Activated gamma-delta T cell (primary cell): ENCODE data around the gene CD164L2.
A peak's percentile ranks its signal among the peaks of the same experiment; 100 is the strongest.

Experiments used
- DNase-seq: peaks from one replicate; lab custom pipeline; 2025; lab: John Stamatoyannopoulos, UW

The CD164L2 gene

GRCh38 chr1:27346991-27347624 is 36.0 kb downstream of the CD164L2 start:
- no peak for DNase-seq

GRCh38 chr1:27346357-27346756 is 36.8 kb downstream of the CD164L2 start:
- DNase-seq: no peak

- no peak for DNase-seq
Observed at GRCh38 chr1:27345272-27345671, 37.9 kb downstream of the CD164L2 start.

GRCh38 chr1:27343639-27344025 is 39.5 kb downstream of the CD164L2 start:
- no peak for DNase-seq

DNA sequence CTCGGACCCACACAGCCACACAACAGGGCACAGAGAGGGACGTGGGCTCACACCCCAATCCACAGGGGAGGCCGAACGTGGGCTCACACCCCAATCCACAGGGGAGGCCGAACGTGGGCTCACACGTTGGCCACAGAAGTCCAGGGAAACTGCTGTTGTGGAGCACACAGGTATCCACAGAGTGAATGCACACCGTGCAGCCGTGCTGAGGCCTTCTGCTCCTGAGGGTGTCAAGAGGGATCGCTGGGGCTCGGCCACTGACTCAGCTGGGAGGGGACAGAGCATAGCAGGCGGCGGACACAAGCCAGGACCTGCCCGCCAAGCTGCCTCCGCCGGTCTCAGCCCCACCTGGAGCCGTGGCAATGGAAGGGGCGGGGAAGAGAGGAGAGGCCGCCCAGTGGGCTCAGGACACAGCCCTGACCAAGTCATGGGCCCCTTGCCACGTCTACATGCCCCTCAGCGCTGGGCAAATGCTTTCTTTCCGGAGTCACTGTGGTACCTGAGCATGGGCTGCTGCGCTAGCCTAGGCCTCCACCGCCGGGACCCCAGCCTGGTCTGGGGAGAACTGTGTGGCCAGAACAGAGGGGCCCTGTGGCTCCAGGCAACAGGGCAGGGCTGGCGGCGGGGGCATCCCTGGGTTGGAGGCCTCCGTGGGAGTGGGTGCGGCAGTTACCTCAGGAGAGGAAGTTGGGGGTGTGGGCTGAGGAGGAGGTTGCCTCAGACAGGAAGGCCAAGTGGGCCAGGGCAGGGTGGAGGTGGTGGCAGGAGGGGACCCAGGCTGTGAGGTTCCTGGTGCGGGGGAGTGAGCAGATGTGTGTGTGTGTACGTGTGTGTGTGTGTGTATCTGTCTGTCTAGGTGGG is 40.1 kb downstream of the CD164L2 start:
- peak; percentile 52 for DNase-seq

- no peak for DNase-seq
Observed at GRCh38 chr1:27342391-27342777, 40.7 kb downstream of the CD164L2 start.

- DNase-seq: peak; percentile 61
Observed at GRCh38 chr1:27341525-27342252, 41.4 kb downstream of the CD164L2 start, which contains the start of gene SYTL1. SYTL1 (plus strand) TSS chr1:27342022; CDS start chr1:27345335, 3,313 bp downstream.

DNA sequence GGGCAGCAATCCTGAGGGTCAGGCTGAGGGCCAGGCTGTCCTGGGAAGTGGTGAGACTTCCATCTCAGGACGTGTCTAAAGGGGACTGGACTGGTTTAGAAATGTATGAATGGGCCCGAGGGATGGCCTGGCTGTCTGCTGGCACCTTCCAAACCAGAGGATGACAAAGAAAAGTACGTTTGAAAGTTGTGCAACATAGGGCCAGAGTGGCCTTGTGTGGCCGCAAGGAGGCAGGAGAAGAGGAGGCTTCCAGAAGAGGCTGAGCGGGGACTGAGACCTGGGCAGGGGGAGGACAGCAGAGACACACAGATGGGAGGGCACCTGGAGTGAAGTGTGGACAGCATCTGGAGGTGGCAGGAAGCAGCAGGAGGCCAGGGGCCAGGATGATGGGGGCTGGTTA is 43.9 kb downstream of the CD164L2 start:
- DNase-seq: no peak

GRCh38 chr1:27338751-27339150 is 44.4 kb downstream of the CD164L2 start:
- DNase-seq: no peak

GRCh38 chr1:27336756-27337155 is 46.4 kb downstream of the CD164L2 start:
- no peak for DNase-seq

- DNase-seq: no peak
Observed at GRCh38 chr1:27335506-27336422, 47.4 kb downstream of the CD164L2 start.

- DNase-seq: no peak
Observed at GRCh38 chr1:27333717-27334279, 49.3 kb downstream of the CD164L2 start.

DNA sequence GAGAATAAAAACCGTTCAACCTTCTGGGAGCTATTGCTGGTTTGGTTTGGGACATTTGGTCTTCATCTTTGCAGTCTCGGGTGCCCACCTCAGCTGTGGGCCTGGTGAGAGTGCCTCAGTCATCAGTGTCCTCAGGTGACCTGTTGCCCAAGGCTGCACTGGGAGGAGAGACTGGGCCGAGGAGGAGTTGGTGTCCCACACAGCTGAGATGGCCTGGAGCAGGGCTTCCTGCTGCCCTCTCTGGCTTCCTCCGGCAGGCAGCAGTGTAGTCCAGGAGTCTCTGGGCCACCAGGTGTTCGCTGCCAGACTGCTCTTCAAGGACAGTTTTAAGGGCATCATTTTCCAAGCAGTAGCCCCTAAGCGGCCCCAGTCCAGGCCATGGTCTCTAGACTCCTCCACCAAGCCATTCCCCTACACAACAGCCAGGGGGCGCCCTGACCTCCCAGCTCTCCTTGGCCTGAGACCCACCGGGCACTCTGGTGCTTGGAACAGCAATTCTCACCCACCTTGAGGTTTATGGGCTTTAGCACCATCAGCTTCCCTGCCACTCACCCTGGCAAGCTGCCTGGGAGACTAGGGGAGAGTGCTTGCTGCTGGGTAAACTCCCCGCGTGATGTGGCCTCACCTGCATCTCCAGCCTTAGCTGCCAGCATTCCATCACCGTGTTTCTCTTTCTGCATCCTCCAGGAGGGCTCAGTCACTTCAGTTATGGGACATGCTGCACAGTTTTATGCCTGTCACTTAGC is 50.4 kb downstream of the CD164L2 start:
- no peak for DNase-seq

DNA sequence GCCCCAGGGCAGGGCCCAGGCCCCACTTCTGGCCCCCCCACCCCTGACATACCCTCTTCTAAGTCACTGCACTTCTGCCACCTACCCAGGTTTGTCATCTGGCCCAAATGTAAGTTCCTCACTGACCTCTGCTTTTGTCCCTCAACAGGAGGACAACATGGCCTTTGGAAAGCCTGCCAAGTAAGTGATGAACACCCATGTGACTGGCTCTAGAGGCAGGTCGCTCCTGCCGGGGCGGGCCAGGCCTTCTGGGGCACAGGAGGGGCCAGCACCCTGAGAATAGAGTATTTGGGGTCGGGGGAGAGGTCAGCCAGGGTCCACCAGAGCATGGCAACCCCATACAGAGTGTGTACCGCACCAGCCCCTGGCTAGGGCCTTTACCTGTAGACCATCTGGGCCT is 51.2 kb downstream of the CD164L2 start:
- DNase-seq: no peak

DNA sequence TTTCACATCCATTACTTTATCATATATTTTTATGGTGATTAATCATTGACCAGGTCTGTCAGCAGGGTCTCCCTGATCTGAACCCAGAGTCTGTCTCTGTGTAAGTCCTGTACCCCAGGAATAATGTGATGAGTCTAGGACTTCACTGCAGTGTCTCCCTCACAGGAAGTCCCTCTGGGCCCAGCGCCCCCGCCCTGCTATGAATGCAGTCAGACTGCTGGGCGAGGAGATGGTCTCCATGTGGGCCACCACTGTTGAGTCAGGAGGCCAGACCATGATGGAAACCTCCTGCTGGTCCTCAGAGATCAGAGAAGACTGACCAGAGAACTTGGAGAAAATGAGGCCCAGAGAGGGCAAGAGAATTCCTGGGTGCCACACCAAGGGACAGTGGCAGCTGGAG is 51.7 kb downstream of the CD164L2 start:
- DNase-seq: no peak

GRCh38 chr1:27330786-27331185 is 52.3 kb downstream of the CD164L2 start:
- no peak for DNase-seq
